Vein endothelial cell (primary cell): Measurements from ENCODE around the gene OR2A1. TPM values are rescaled to one million over a fixed set of nuclear protein-coding genes. Genes with fewer than 3 reads are reported as not detected.

Experiments
- total RNA-seq: library from RNA; depleted of rRNA; stranded (reverse); fragments of >200 nt; gene quantifications from 2 replicates; pipeline ENCODE4 v1.2.3, GENCODE V29; 2012

OR2A1 gene
- not detected in 2 replicates for total RNA-seq

GRCh38 chr7:144311872-144312469 is at the start of gene OR2A1:
Gene OR2A1, plus strand, starts transcription at chr7:144312419. Its CDS starts 5,706 bp downstream, at chr7:144318125.

GRCh38 chr7:144264692-144265091 is 47.5 kb upstream of the OR2A1 start, which contains the start of gene OR2A7:
Gene OR2A7, minus strand, starts transcription at chr7:144264792. Its CDS starts 5,164 bp downstream, at chr7:144259628.

GRCh38 chr7:144269188-144269587 is 43.0 kb upstream of the OR2A1 start, which contains the start of gene CTAGE8:
Gene CTAGE8, minus strand, starts transcription at chr7:144269288. Its CDS starts 38 bp downstream, at chr7:144269250.

GRCh38 chr7:144355176-144355822 is 43.1 kb downstream of the OR2A1 start, which contains the start of gene ARHGEF5:
Gene ARHGEF5, plus strand, starts transcription at chr7:144355402. Its CDS starts 7,268 bp downstream, at chr7:144362670.

Other genes starting within 250 kb of the OR2A1 start
- gene OR2A25, start 242.6 kb upstream of the OR2A1 start, total RNA-seq: not detected in 2 replicates
- gene OR2A12, start 226.1 kb upstream of the OR2A1 start, total RNA-seq: not detected in 2 replicates
- gene OR2A2, start 202.8 kb upstream of the OR2A1 start, total RNA-seq: not detected in 2 replicates
- not detected in 2 replicates for gene OR2A14, start 189.2 kb upstream of the OR2A1 start, total RNA-seq
- gene CTAGE4, start 129.0 kb upstream of the OR2A1 start, total RNA-seq: 0.29 TPM in 1 of 2 replicates, not detected in the other
- gene ARHGEF35, start 116.6 kb upstream of the OR2A1 start, total RNA-seq: under 0.01 and 0.19 TPM in 2 replicates
- not detected in 2 replicates for gene OR2A42, start 72.8 kb upstream of the OR2A1 start, total RNA-seq
- gene OR2A7, start 47.6 kb upstream of the OR2A1 start, total RNA-seq: not detected in 2 replicates
- gene CTAGE8, start 43.1 kb upstream of the OR2A1 start, total RNA-seq: under 0.01 TPM in 1 of 2 replicates, not detected in the other
- 0.29 and 0.33 TPM in 2 replicates for gene ARHGEF5, start 43.0 kb downstream of the OR2A1 start, total RNA-seq
- not detected in 2 replicates for gene NOBOX, start 91.3 kb downstream of the OR2A1 start, total RNA-seq